NK-92 (cell line): ENCODE data around the gene CRAT.

Experiments used
- DNase-seq: peaks from one replicate; lab custom pipeline; 2025; ENCODE audit not compliant: unreplicated experiment; lab: John Stamatoyannopoulos, UW

Gene CRAT

DNA sequence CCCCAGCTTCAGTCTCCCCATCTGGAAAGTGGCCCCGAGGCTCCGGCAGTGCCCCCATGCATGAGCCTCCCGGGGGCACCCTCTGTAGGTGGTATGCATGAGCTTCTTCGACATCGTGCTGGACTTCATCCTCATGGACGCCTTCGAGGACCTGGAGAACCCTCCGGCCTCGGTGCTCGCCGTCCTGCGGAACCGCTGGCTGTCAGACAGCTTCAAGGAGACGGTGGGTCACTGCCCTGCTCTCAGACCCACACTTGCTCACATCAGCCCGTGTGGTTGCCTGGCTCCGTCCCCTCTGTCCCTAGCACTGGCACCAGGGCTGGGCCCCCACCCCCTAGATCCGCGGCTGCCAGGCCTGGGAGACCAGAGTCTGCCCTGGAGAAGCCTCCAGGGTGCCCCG is 42.5 kb downstream of the CRAT start:
- DNase-seq, result no peak

DNA sequence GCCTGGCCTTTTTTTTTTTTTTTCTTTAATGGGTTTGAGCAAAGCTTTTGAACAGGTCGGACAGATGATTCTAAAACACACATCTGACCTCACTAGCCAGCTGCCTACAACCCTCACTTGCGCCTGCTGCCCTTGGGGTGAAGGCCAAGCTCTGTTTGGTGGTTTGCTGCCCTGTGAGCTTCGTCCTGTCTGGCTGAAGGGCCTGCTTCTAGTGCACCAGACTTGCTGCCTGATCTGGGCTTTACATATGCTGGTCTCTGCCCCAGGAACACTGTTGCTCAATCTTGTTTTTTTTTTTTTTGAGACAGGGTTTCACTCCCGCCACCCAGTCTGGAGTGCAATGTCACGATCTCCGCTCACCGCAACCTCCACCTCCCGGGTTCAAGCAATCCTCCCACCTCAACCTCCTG is 46.1 kb downstream of the CRAT start:
- DNase-seq, result no peak

DNA sequence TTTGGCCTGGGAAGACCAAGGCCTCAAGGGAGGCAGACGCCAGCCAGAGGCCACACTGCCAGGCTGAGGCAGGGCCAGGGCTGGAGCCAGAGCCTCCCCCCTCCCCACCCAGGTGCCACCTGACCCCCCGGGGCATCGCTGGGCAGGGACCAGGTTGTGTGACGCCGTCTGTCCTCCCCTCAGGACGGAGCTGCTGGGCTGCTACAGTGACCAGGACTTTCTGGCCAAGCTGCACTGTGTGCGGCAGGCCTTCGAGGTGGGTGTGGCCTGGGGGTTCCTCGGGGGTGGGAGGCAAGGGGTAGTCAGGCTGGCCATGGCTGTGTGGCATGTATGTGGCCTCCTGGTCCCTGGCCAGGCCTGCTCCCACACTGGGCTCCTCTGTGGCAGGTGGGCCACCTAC is 47.5 kb downstream of the CRAT start:
- no peak for DNase-seq

DNA sequence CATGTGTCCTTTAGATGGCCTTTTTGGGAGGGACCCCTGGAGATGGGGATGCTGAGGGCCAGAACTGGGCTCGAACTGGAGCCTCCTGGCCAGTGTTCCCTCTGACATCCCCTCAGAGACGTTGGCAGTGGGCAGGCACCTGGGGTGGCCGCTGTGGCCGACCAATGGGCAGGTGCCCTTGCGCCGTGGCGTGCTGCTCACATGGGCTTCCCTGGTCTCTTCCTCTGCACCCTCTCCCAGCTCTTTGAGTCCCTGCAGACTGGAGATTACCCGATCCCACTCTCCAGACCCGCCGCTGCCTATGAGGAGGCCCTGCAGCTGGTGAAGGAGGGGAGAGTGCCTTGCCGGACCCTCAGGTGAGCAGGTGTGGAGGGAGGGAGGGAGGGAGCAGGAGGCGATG is 49.6 kb downstream of the CRAT start:
- no peak for DNase-seq

DNA sequence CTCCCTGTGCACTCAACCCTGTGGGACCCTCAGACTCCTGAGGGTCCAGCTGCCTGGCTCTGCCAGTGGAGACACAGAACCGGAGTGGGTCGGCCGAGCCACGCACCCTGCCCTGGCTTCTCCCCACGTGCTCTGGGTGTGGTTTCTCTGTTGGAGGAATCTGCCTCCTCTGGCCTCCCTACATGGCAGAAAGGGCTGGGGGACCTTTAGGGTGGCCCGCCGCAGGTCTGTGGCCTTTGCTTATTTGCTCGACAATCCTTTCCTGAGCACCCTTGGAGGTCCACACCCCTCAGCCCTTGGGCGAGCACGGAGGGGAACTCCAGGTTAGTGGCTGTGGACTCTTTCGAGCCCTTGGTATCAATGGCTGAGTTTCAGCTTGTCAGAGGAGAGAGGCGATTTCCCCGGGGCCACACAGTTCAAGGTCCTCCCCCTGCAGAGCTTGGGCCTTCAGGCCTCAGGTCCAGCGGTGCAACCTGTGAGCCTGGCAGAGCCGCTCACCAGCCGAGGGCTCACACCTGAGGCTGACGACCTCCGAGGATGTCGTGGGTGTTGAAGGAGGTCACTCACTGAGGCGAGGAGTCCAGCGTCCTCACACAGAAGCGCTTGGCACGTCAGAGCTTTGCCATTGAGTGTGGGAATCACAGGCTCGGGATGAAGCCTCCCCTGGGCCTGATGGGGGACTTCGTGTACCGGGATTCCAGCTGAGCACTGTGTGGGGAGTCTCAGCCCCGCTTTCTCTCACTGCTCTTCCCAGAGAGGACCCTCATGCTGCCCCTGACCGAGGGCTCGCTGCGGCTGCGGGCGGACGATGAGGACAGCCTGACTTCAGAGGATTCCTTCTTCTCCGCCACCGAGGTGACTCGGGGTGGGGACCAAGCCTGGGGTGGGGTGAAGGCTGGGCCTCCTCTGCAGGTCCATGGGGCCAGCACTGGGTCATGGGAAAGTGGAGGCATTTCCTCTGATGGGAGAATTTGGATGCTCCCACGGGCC is 50.5 kb downstream of the CRAT start:
- no peak for DNase-seq

DNA sequence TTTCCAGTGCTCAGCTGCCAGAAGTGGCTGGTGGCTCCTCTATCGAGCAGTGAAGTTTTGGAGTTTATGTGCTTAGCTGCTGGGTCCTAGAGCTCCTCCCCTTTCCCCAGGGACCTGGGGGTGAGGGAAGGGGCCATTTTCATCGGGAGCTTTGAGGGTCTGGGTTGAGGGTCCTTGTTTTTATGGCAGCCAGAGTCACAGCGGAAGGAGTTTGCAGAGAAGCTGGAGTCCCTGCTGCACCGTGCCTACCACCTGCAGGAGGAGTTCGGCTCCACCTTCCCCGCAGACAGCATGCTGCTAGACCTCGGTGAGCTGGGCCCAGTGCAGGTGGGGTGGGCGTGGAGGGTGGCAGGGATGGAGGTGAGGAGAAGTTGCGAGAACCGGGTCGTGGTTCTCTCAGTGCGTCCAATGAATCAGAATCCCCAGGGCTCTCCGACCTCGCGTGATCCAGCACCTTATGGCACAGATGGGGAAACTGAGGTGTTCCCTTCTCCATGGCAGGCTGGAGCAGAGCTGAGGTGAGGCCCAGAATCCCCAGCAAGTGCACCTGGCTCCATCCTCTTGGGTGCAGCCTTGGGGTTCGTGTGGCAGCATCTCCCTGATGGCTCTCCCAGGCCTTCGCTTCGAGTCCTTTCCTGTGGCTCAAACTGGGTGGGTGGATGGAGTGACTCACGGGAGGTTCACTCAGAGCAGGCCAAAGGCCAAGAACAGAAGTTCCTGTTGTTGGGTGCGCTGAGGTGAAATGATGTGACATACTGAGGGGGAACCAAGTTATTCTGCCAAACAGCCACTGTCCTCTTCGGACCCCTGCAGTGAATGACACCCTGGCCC is 51.4 kb downstream of the CRAT start:
- DNase-seq, result no peak

DNA sequence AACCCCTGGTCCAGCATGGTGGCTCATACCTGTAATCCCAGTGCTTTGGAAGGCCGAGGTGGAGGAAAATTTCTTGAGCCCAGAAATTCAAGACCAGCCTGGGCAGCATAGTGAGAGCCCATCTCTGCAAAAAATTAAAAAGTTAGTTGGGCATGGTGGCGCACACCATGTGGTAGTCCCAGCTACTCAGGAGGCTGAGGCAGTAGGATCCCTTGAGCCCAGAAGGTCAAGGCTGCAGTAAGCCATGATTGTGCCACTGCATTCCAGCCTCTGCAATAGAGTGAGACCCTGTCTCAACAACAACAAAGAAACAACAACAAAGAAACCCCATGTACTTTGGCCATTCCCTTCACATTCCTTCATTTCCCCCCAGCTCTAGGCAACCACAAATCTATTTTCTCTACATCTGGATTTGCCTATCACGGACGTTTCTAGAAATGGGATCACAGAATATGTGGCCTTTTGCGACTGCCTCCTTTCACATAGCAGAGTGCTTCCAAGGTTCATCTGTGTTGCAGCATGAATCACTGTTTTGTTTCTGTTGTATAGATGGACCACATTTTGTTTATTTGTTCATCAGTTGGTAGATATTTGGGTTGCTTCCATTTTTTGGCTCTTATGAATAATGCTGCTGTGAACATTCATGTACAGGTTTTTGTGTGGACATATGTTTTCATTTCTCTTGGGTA is 56.3 kb downstream of the CRAT start:
- no peak for DNase-seq

DNA sequence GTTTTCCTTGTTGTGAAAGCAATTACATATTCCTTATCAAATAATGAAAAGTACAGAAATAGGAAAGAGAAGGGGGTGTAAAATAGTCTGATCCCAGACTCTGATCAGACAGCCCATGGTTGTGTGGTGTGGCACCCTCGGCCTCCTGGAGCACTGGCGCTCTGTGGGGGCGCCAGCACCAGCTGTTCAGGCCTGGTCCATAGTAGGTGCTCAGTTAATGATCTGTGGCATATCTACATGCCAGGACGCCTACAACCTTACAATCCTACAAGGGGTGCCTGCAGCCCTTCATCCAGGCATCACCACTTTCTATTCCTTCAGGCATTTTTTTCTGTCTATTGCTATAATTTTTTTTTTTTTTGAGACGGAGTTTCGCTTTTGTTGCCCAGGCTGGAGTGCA is 57.6 kb downstream of the CRAT start:
- no peak for DNase-seq

DNA sequence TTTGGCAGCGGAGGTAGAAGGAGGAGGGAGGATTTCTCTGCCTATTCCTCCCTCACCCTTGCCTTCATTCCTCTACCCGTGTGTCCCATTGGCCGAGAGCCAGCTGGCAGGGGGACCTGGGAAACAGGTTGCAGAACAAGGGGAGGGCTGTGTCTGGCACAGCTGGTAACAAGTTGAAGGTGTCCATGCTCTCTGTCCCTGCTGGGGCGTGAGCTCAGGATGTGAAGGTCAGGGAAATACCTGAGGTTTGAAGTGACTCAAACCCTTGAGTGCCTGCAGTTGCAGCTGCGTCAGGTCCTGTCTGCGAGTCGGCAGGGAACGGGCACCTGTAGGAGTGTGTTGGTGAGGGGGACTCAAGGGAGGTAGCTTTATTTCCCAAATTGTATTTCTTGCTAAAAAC is 58.0 kb downstream of the CRAT start:
- no peak for DNase-seq
